ENCODE results near the gene ZNF785. TPM values are rescaled to one million over a fixed set of nuclear protein-coding genes. Genes with fewer than 3 reads are reported as not detected.

The ZNF785 gene
- total and polyA plus RNA-seq, 9 donors, result 7.0 to 29.4 (median 19.9) TPM

GRCh38 chr16:30588651-30589050 is 3.2 kb upstream of the ZNF785 start:
- H3K4me1 ChIP-seq (ENCODE audit: insufficient read depth), result peaks cover 5% of the 10 kb centered on the region
- no peak overlapping the region for H3K4me3 ChIP-seq
- intact Hi-C loops (cut with DNase I), result loop anchor here in 3 of 4 donors (5.0 to 10.0 kb wide), 3 partner anchors 44 to 66 kb away; partner anchors contain the start of genes FBRS (in 1 of the 3) and PRR14 (in 1 of the 3)
- no peaks in the 10 kb centered on the region for H3K36me3 ChIP-seq
- DNase-seq, result no peak
- WGBS, 3 donors, result 77 to 83% (median 82%) methylated on average over 2 of the region's 2 CpGs
- no peaks in the 10 kb centered on the region for H3K27me3 ChIP-seq
- no peak for TF ChIP-seq CTCF (IDR thresholded peaks at IDR 0.05)
- no peak for TF ChIP-seq POLR2A (IDR thresholded peaks at IDR 0.05)
- no peak for TF ChIP-seq EP300 (IDR thresholded peaks at IDR 0.05)
- H3K27ac ChIP-seq, result no peak overlapping the region
- no peaks in the 10 kb centered on the region for H3K9me3 ChIP-seq

- Histone ChIP-seq H3K4me1 (ENCODE audit: insufficient read depth) (peaks cover 5% of the 10 kb centered on the region), H3K9me3 (no peaks in the 10 kb centered on the region), H3K27ac (peak overlapping the region; percentile 84 to 91), H3K36me3 (no peaks in the 10 kb centered on the region), H3K27me3 (no peaks in the 10 kb centered on the region), H3K4me3 (peak overlapping the region; percentile 70)
- TF ChIP-seq CTCF (IDR thresholded peaks at IDR 0.05) (no peak), POLR2A (IDR thresholded peaks at IDR 0.05) (no peak), EP300 (IDR thresholded peaks at IDR 0.05) (no peak)
- peak in 1 of 5 donors; percentile 26 for DNase-seq
- intact Hi-C loops (cut with DNase I), result loop anchor here in 3 of 4 donors (5.0 to 10.0 kb wide), 3 partner anchors 47 to 70 kb away; partner anchors contain the start of genes FBRS (in 1 of the 3) and PRR14 (in 1 of the 3)
- 0% methylated on average over 20 to 23 of the region's 23 CpGs for WGBS, 3 donors
Measured at GRCh38 chr16:30585022-30585399, 486 bp downstream of the ZNF785 start.

GRCh38 chr16:30582611-30583340 is 2.7 kb downstream of the ZNF785 start:
- intact Hi-C loops (cut with DNase I), result loop anchor here in 2 of 4 donors (10.0 kb wide), 2 partner anchors 62 to 72 kb away; partner anchors contain the start of genes FBRS (in 1 of the 2) and PRR14 (in 1 of the 2)
- DNase-seq, result peak in 1 of 5 donors; percentile 32
- TF ChIP-seq CTCF (IDR thresholded peaks at IDR 0.05) (no peak), EP300 (IDR thresholded peaks at IDR 0.05) (no peak), POLR2A (IDR thresholded peaks at IDR 0.05) (no peak)
- Histone ChIP-seq H3K36me3 (no peaks in the 10 kb centered on the region), H3K27me3 (no peaks in the 10 kb centered on the region), H3K4me1 (ENCODE audit: insufficient read depth) (peaks cover 5% of the 10 kb centered on the region), H3K4me3 (no peak overlapping the region), H3K9me3 (no peaks in the 10 kb centered on the region), H3K27ac (no peak overlapping the region)
- 93 to 96% (median 94%) methylated on average over 48 of the region's 48 CpGs for WGBS, 3 donors

GRCh38 chr16:30581457-30581856 is 4.0 kb downstream of the ZNF785 start:
- DNase-seq, result peak in 1 of 5 donors; percentile 41
- no peak for TF ChIP-seq EP300 (IDR thresholded peaks at IDR 0.05)
- no peak for TF ChIP-seq POLR2A (IDR thresholded peaks at IDR 0.05)
- TF ChIP-seq CTCF (IDR thresholded peaks at IDR 0.05), result no peak
- Histone ChIP-seq H3K27me3 (no peaks in the 10 kb centered on the region), H3K4me3 (no peak overlapping the region), H3K27ac (no peak overlapping the region), H3K4me1 (ENCODE audit: insufficient read depth) (peaks cover 5% of the 10 kb centered on the region), H3K9me3 (no peaks in the 10 kb centered on the region), H3K36me3 (no peaks in the 10 kb centered on the region)
- WGBS, 3 donors, result 78 to 85% (median 84%) methylated on average over 7 of the region's 7 CpGs
- intact Hi-C loops (cut with DNase I), result loop anchor here in 2 of 4 donors (10.0 kb wide), 2 partner anchors 63 to 73 kb away; partner anchors contain the start of genes FBRS (in 1 of the 2) and PRR14 (in 1 of the 2)
